MV-4-11 (cell line): ENCODE data around the gene SEC63.

Experiments
- DNase-seq: peaks from one replicate; lab custom pipeline; 2025; lab: John Stamatoyannopoulos, UW

The SEC63 gene

DNA sequence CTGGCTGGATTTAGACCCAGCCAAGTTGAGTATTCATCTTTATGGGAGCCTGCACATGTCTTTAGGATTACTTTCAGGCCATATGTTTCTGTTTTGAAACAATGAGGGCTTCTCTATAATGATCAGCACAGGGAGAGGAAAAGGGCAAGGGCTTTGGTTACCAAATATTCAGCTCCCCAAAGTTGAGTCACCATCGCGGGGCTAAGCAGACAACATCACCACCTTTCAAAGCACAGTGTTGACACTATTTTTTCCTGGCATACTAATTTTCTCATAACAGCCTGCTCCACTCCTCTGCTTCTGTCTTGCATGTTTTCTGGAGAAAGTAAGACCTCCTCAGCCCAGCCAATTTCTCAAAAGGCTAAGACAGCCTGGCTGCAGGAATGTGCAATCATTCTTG is 138.8 kb downstream of the SEC63 start:
- DNase-seq = no peak

DNA sequence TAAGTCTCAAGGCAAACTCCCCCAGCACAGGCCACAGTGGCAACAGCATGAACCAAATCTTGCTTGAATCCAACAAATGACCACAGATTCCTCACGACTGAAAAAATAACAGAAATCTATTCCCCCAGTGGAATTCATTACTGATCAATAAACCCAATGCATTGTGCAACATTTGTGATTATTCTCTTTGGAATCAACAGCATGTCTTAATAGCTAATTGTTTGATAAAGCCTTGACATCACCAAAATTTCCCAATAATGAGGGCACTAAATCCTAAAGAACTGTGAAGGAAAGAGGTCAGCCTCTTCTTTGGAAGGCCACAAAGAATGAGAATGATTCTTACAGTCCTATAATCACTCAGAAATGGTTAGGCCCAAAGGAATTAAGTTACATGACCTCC is 139.7 kb downstream of the SEC63 start:
- DNase-seq = no peak

DNA sequence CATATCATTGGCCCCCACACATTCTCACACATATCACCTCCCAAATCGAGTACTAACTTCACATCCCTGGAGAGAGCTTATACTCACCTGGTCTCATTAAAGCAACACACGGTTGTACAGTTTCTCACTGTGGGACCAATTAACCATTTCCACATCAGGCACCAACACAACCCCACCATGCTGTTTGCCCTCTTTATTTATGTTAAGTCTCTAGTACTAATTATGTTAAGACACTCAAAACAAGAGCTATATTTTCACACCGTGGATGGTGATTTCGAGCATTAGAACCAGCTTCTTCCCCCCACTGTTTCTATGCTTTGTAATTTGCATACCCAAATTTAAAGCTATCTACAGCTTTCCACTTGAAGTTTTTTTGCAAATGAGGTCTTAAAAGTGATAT is 140.2 kb downstream of the SEC63 start:
- DNase-seq = no peak
